BE2C (cell line): Measurements from ENCODE around the gene ZDHHC14.

Experiments
- DNase-seq: peaks from one replicate; pipeline ENCODE4 v3.0.0-alpha.2; 2020
- H3K27me3 ChIP-seq: fragments of 250-450 bp; sonication (Bioruptor Pico); 2 replicates; pipeline ENCODE4 v1.5.1; 2020; ENCODE audit warnings: mild to moderate bottlenecking
- H3K36me3 ChIP-seq: fragments of 250-450 bp; sonication (Bioruptor Pico); 2 replicates; pipeline ENCODE4 v1.5.1; 2020; ENCODE audit warnings: mild to moderate bottlenecking
- H3K4me1 ChIP-seq: fragments of 250-450 bp; sonication (Bioruptor Pico); 2 replicates; pipeline ENCODE4 v1.5.1; 2020
- H3K4me3 ChIP-seq: 2 replicates; pipeline ENCODE4 v1.5.1; 2011; ENCODE audit warnings: low read depth, low read length
- H3K9me3 ChIP-seq: fragments of 250-450 bp; sonication (Bioruptor Pico); 2 replicates; pipeline ENCODE4 v1.5.1; 2020
- CTCF ChIP-seq: IDR thresholded peaks from 2 replicates; pipeline ENCODE4 v1.5.1; 2012; ENCODE audit warnings: mild to moderate bottlenecking, low read depth, low read length

Gene ZDHHC14

GRCh38 chr6:157452096-157452495, 71.1 kb downstream of the ZDHHC14 start:
- Histone ChIP-seq H3K27me3 (no peaks in the 10 kb centered on the region), H3K4me3 (no peak overlapping the region), H3K36me3 (no peaks in the 10 kb centered on the region), H3K4me1 (no peaks in the 10 kb centered on the region), H3K9me3 (no peaks in the 10 kb centered on the region)
- DNase-seq, result no peak
- TF ChIP-seq CTCF, result no peak

GRCh38 chr6:157453131-157453530, 72.1 kb downstream of the ZDHHC14 start:
- no peaks in the 10 kb centered on the region for H3K27me3 ChIP-seq
- TF ChIP-seq CTCF, result no peak
- H3K4me1 ChIP-seq, result no peaks in the 10 kb centered on the region
- DNase-seq, result no peak
- no peaks in the 10 kb centered on the region for H3K9me3 ChIP-seq
- no peak overlapping the region for H3K4me3 ChIP-seq
- no peaks in the 10 kb centered on the region for H3K36me3 ChIP-seq

- Histone ChIP-seq H3K27me3 (no peaks in the 10 kb centered on the region), H3K4me1 (no peaks in the 10 kb centered on the region), H3K9me3 (no peaks in the 10 kb centered on the region), H3K36me3 (no peaks in the 10 kb centered on the region), H3K4me3 (no peak overlapping the region)
- no peak for TF ChIP-seq CTCF
- no peak for DNase-seq
Measured at GRCh38 chr6:157453978-157454377, 73.0 kb downstream of the ZDHHC14 start.

- TF ChIP-seq CTCF, result no peak
- Histone ChIP-seq H3K9me3 (no peaks in the 10 kb centered on the region), H3K27me3 (no peaks in the 10 kb centered on the region), H3K4me1 (no peaks in the 10 kb centered on the region), H3K4me3 (no peak overlapping the region), H3K36me3 (no peaks in the 10 kb centered on the region)
- no peak for DNase-seq
Measured at GRCh38 chr6:157454762-157455714, 74.0 kb downstream of the ZDHHC14 start.

- DNase-seq, result no peak
- Histone ChIP-seq H3K36me3 (no peaks in the 10 kb centered on the region), H3K9me3 (no peaks in the 10 kb centered on the region), H3K27me3 (no peaks in the 10 kb centered on the region), H3K4me3 (no peak overlapping the region), H3K4me1 (no peaks in the 10 kb centered on the region)
- no peak for TF ChIP-seq CTCF
Measured at GRCh38 chr6:157455731-157456523, 74.9 kb downstream of the ZDHHC14 start.

GRCh38 chr6:157456524-157456829, 75.5 kb downstream of the ZDHHC14 start:
- DNase-seq, result no peak
- Histone ChIP-seq H3K4me3 (no peak overlapping the region), H3K4me1 (no peaks in the 10 kb centered on the region), H3K36me3 (no peaks in the 10 kb centered on the region), H3K27me3 (no peaks in the 10 kb centered on the region), H3K9me3 (no peaks in the 10 kb centered on the region)
- TF ChIP-seq CTCF, result no peak
